Tibial artery (tissue), 4 donors: ENCODE measurements around the gene MORF4L2.
A peak's percentile ranks its signal among the peaks of the same experiment; 100 is the strongest.

Experiments
- DNase-seq, 2 donors: peaks; one replicate each; pipeline ENCODE4 v3.0.0-alpha.2; 2019
- H3K27ac ChIP-seq, 2 donors: fragments of 200-600 bp; sonication (generic) in 1 of 2; 1 replicate in 1 of 2; 2 replicates in 1 of 2; pipeline ENCODE4 v1.5.1; 2018 to 2019; ENCODE audit warnings: mild to moderate bottlenecking in 1 of 2
- H3K27me3 ChIP-seq, 2 donors: fragments of 200-600 bp; sonication (generic) in 1 of 2; one replicate each; pipeline versions ENCODE4 v1.5.1 to v1.6.0; 2016 to 2019
- H3K36me3 ChIP-seq, 3 donors: fragments of 200-600 bp; sonication (generic) in 2 of 3; one replicate each; pipeline ENCODE4 v1.5.1; 2016 to 2019; ENCODE audit warnings: mild to moderate bottlenecking in 2 of 3
- H3K4me1 ChIP-seq, 4 donors: fragments of 200-600 bp; sonication (generic) in 2 of 4; 1 replicate in 3 of 4; 2 replicates in 1 of 4; pipeline ENCODE4 v1.5.1; 2016 to 2019
- H3K4me3 ChIP-seq, 2 donors: fragments of 200-600 bp; sonication (generic) in 1 of 2; 1 replicate in 1 of 2; 2 replicates in 1 of 2; pipeline ENCODE4 v1.5.1; 2018 to 2019; ENCODE audit warnings: mild to moderate bottlenecking in 2 of 2
- H3K9me3 ChIP-seq, 3 donors: fragments of 200-600 bp; sonication (generic) in 1 of 3; one replicate each; pipeline ENCODE4 v1.5.1; 2016 to 2019
- intact Hi-C: fragments of 100-400 bp; cut with DNase I; formaldehyde crosslinking; loops from one replicate; pipeline ENCODE4 v1.15.0; 2023; ENCODE audit warnings: low total_unique reads
- TF ChIP-seq, protein P1 (sequence below), 2 experiments: fragments of 200-600 bp in 1 of 2; fragments of 450-650 bp in 1 of 2; IDR thresholded peaks; one replicate each; pipeline ENCODE4 v1.5.1; 2017 to 2019; ENCODE audit warnings: antibody characterized with exemption in 2 of 2, mild to moderate bottlenecking in 1 of 2, moderate library complexity in 1 of 2

The MORF4L2 gene

DNA sequence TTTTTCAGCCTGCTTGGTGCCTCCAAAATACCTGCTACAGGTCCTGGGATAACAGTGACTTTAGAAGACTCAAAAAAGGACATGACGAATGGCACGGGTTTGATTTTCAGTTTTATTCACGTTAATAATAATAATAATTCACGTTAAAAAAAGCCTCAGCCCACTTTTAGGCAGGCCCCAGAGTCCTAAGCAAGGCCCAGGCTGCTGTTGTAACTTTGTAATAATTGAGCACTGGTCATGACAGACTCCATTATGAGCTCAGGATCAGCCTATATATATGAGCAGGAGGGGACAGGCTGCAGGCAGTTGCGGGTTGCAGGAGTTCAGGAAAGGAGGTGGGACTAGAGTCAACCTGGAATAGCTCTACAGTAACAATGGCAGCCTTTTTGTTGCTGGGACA is 24.1 kb upstream of the MORF4L2 start, which contains the start of gene TMEM31:
TMEM31 (plus strand) TSS at position 301 of the 400 bp plus-strand sequence. CDS start 1,350 bp downstream, outside the sequence.
- Histone ChIP-seq H3K4me3 (no peak within 1 kb of the TSS), H3K27me3 (no peaks in the 10 kb centered on the region), H3K27ac (no peak within 1 kb of the TSS), H3K4me1 (no peaks in the 10 kb centered on the region), H3K9me3 (no peaks in the 10 kb centered on the region), H3K36me3 (no peaks in the 10 kb centered on the region)
- TF ChIP-seq, protein P1, sequence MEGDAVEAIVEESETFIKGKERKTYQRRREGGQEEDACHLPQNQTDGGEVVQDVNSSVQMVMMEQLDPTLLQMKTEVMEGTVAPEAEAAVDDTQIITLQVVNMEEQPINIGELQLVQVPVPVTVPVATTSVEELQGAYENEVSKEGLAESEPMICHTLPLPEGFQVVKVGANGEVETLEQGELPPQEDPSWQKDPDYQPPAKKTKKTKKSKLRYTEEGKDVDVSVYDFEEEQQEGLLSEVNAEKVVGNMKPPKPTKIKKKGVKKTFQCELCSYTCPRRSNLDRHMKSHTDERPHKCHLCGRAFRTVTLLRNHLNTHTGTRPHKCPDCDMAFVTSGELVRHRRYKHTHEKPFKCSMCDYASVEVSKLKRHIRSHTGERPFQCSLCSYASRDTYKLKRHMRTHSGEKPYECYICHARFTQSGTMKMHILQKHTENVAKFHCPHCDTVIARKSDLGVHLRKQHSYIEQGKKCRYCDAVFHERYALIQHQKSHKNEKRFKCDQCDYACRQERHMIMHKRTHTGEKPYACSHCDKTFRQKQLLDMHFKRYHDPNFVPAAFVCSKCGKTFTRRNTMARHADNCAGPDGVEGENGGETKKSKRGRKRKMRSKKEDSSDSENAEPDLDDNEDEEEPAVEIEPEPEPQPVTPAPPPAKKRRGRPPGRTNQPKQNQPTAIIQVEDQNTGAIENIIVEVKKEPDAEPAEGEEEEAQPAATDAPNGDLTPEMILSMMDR (IDR thresholded peaks at IDR 0.05): no peak
- no peak for DNase-seq
- intact Hi-C loops: no loop called here

DNA sequence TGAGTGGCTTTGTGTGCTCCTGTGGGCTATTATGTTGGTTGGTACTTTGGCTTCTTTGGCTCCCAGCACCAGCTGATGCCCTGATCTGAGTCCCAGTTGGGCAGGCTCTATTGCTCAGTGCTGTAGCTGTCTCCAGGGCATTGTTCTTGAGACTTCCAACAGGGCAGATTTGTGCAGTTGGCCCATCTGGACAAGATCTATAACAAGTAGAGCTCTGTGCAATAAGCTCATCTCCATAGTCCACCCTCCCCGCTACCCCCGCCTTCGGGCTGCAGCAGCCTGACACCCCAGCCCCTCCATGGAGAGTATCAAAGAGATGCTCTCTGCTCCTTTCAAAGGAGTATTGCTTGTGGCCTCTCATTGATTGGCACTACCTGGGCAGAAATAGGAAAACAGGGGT is 18.4 kb upstream of the MORF4L2 start:
- H3K36me3 ChIP-seq: no peaks in the 10 kb centered on the region
- H3K27me3 ChIP-seq: no peaks in the 10 kb centered on the region
- H3K4me1 ChIP-seq: no peaks in the 10 kb centered on the region
- intact Hi-C loops: no loop called here
- DNase-seq: no peak
- H3K9me3 ChIP-seq: no peaks in the 10 kb centered on the region
- no peak overlapping the region for H3K27ac ChIP-seq
- TF ChIP-seq, protein P1 (IDR thresholded peaks at IDR 0.05): no peak
- H3K4me3 ChIP-seq: no peak overlapping the region

DNA sequence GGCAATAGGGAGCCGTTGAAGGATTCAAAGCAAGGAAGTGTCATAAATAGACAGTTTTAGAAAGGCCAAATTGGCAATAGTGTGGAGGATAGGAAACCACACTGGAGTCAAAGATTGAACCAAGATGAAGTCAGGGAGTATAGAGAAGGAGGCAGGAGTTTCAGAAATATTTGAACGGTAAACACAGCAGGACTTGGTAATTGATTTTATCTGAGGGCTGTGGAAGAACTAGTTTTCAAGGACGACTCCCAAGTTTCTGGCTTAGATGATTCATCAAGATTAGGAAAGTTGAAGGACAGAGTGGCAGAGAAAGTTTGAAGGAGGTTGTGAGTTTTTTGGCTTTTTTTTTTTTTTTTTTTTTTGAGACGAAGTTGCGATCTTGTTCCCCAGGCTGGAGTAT is 12.7 kb upstream of the MORF4L2 start:
- no peaks in the 10 kb centered on the region for H3K36me3 ChIP-seq
- no peak for DNase-seq
- H3K27me3 ChIP-seq: no peaks in the 10 kb centered on the region
- intact Hi-C loops: no loop called here
- H3K4me1 ChIP-seq: no peaks in the 10 kb centered on the region
- H3K9me3 ChIP-seq: no peaks in the 10 kb centered on the region
- no peak overlapping the region for H3K4me3 ChIP-seq
- H3K27ac ChIP-seq: no peak overlapping the region
- TF ChIP-seq, protein P1 (IDR thresholded peaks at IDR 0.05): no peak

DNA sequence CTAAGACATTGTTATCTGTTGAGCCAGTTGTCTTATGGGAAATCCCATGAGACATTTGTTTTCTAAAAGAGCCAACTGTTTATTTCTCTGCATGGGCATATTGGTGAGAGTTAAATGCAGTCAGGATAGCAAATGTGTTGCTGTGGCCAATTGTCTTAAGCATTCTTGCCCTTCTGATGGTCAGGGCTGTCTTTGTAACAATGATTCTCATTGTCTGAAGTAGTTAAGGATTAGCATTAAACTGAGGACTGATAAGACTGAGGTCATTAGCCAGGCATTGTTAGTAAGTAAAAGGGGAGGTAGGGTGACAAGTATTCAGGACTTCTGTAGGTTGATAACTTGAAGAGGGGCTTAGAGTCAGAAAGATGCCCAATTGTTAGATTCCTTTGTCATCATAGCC is 11.2 kb upstream of the MORF4L2 start:
- TF ChIP-seq, protein P1 (IDR thresholded peaks at IDR 0.05): no peak
- intact Hi-C loops: no loop called here
- Histone ChIP-seq H3K36me3 (no peaks in the 10 kb centered on the region), H3K4me3 (no peak overlapping the region), H3K4me1 (no peaks in the 10 kb centered on the region), H3K27me3 (no peaks in the 10 kb centered on the region), H3K9me3 (no peaks in the 10 kb centered on the region), H3K27ac (no peak overlapping the region)
- DNase-seq: no peak

DNA sequence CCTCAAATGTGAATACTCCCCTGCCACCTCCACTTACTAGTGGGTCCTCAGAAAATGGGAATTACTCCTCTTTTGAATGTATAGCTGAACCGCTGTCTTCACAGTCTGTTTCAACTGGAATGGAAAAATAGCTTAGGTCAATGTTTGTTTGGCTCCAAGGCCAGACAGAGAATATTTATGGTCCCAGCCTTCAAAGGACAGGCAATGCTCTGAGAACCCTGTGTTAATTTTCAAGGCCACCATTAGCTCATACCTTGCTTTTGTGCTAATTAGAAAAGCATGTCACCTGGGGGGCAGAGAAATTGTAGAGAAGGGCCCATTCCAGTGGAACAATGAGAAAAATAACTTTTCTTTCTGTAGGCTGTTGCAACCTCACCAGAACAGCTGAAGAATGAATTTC is 4.6 kb upstream of the MORF4L2 start:
- intact Hi-C loops: loop anchor here (5.0 kb wide), 2 partner anchors 121 to 1039 kb away; partner anchors contain the start of gene GPRASP1
- Histone ChIP-seq H3K36me3 (no peaks in the 10 kb centered on the region), H3K4me3 (no peak overlapping the region), H3K4me1 (no peaks in the 10 kb centered on the region), H3K9me3 (no peaks in the 10 kb centered on the region), H3K27ac (no peak overlapping the region), H3K27me3 (no peaks in the 10 kb centered on the region)
- TF ChIP-seq, protein P1 (IDR thresholded peaks at IDR 0.05): no peak
- DNase-seq: no peak

DNA sequence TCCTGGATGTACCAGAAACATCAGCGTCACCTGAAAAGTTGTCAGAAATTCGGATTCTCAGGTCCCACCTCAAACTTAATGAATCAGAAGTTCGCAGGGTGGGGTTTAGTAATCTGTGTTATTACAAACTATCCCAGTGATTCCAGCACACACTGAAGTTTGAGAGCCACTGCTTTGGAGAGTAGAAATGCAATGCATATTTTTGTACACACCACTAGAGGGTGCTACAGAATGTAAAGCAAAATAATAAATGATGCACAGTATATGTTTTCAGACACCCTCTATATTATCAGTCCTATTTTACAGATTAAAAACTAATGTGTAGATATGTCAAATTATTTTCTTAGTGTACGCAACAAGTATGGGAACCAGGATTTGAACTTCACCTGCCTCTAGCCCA is 2.4 kb upstream of the MORF4L2 start:
- Histone ChIP-seq H3K27ac (peak overlapping the region; percentile 93 to 97), H3K9me3 (no peaks in the 10 kb centered on the region), H3K4me1 (peaks cover 0 to 13% (median 1%) of the 10 kb centered on the region in 4 donors), H3K27me3 (no peaks in the 10 kb centered on the region), H3K36me3 (peaks cover 0 to 6% (median under 1%) of the 10 kb centered on the region in 3 donors), H3K4me3 (no peak overlapping the region)
- intact Hi-C loops: loop anchor here (5.0 kb wide), 2 partner anchors 147 to 1092 kb away; partner anchors contain the start of gene ARMCX5
- TF ChIP-seq, protein P1 (IDR thresholded peaks at IDR 0.05): peak; percentile 49 to 50
- DNase-seq: no peak
